Measurements from ENCODE around the gene EFHD1.
"Not testable (repeated sequence)": the region's sequence is repeated elsewhere in the genome, so short reads cannot be mapped to it uniquely, and the experiment has no call there.

- not testable (repeated sequence) for TF ChIP-seq EZH2 (optimal IDR thresholded peaks at IDR 0.05; ENCODE audit: low read depth, low read length); CTCF (IDR thresholded peaks at IDR 0.05; ENCODE audit: low read length)
Measured at GRCh38 chr2:232720056-232720455, 86.7 kb downstream of the EFHD1 start.

Measured in MM.1S (cell line).